ENCODE results near the gene HSDL2.
"Not testable (repeated sequence)": the region's sequence is repeated elsewhere in the genome, so short reads cannot be mapped to it uniquely, and the experiment has no call there.

HSDL2 gene

DNA sequence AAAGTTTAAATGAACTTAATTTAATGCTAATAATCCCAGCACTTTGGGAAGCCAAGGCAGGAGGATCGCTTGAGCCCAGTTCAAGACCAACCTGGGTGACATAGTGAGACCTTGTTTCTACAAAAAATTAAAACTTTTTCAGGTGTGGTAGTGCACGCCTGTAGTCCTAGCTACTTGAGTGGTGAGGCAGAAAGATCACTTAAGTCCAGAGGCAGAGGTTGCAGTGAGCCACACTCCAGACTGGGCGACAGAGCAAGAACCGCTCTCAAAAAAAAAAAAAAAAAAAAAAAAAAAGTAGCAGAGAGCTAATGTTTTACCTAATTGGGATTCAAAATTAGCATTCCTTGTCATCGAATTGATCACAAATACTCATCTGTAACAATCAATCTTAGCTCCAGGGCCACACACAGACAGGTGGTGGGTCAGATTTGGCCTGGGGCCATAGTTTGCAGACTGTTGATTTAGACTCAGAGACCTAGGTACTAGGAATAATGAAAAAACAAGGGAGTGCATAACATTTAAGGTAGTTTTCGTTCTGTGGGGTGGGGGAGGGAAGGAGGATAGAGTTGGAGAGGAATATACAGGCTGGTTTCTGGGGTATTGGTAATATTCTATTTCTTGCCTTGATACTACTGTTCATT lies 21.4 kb downstream of the HSDL2 start:
- DNase-seq = no peak

DNA sequence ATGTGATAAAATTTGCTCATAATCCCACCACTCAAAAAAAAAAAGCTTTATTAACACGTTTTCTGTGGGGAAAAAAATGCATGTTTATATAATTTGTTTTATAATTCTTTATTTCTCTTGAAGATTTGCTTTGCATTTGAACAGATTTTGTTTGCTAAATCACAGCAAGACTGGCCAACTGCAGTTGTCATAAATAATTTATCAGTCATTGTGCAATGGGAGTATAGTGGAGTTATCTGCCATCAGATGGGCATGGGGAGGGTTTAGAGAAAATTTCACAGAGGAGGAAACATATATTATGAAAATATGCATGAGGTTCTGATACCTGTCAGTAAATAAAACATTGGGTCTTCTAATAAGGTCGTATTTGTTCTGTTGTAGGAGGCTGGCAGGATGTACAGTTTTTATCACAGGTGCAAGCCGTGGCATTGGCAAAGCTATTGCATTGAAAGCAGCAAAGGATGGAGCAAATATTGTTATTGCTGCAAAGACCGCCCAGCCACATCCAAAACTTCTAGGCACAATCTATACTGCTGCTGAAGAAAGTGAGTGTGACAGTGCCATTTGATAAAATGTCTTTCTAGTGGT lies 23.8 kb downstream of the HSDL2 start:
- no peak for DNase-seq

DNA sequence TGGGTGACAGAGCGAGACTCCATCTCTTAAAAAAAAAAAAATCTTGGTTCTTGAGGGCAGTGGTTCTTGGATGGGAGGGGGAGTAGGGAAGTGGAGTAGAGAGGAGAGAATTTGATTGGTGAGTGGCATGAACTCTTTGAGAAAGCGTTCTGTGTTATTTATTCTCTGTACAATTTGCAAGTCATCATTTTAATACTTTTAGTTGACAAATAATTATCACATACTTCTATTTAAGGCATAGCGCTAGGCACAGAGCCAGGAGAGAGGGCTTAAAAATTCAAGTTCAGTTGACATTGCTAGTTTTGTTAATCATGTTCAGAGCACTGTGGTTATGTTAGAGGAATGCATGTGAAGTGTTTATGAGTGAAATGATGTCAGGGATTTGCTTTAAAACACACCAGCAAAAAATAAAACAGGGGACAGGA lies 24.6 kb downstream of the HSDL2 start:
- no peak for DNase-seq

DNA sequence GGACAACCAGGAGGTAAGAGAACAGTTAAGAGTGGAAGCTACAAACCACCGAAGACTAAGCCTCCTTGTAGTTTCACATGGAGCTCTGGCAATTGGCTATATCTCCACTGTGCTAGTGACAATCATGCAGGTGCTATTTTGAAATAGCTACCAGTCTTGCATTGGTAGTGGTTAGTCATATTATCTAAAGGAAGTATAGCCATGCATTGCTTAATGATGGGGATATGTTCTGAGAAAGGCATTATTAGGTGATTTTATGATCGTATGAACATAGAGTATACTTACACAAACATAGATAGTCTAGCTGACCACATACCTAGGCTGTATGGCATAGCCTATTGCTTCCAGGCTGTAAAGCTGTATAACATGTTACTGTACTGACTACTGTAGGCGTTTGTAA lies 28.4 kb downstream of the HSDL2 start:
- DNase-seq = no peak

GRCh38 chr9:112408819-112409218 lies 28.9 kb downstream of the HSDL2 start:
- no peak for DNase-seq

DNA sequence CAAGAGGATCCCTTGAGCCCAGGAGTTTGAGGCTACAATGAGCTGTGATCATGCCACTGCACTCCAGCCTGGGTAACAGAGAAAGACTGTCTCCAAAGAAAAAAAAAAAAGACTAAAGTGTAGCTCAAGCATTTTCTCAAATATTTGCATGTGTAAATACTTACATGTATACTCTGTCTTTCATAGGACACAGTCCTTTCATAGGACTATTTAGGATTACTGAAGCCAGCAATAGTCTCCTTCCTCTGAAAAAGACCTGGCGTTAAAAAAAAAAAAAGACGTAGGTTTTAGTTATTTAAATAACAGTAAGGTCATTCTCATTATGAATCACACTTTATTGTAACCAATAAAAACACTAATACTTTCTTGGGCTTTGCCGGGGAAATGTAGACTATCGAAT lies 29.9 kb downstream of the HSDL2 start:
- DNase-seq = no peak

DNA sequence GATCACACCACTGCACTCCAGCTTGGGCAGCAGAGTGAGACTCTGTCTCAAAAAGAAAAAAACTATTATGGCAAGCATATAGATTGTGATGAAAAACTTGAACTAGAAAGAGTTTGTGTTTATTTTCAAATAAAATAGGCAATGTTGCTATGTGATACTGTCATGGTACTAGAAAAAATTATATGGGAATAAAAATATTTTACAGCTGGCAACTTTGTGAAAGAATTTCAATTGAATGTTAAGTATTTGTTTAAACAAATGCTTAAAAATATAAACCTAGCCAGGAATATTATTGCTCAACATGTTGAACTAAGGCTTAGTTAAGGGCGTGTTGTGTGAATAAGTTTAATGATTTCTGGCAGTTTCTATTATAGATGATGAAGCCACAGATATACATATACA lies 31.7 kb downstream of the HSDL2 start:
- DNase-seq = no peak

- DNase-seq = not testable (repeated sequence)
Observed at GRCh38 chr9:112413728-112414127, 33.8 kb downstream of the HSDL2 start.

DNA sequence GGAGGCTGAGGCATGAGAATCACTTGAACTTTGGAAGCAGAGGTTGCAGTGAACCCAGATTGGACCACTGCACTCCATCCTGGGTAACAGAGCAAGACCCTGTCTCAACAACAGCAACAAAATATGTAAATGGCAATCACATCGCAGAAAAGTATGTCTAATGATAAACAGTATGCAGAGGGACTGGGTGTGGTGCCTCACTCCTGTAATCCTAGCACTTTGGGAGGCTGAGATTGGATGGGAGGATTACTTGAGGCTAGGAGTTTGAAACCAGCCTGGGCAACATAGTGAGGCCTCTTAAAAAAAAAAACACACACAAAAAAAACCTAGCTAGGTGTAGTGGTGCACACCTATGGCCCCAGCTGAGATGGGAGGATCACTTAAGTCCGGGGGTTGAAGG lies 40.3 kb downstream of the HSDL2 start:
- no peak for DNase-seq

DNA sequence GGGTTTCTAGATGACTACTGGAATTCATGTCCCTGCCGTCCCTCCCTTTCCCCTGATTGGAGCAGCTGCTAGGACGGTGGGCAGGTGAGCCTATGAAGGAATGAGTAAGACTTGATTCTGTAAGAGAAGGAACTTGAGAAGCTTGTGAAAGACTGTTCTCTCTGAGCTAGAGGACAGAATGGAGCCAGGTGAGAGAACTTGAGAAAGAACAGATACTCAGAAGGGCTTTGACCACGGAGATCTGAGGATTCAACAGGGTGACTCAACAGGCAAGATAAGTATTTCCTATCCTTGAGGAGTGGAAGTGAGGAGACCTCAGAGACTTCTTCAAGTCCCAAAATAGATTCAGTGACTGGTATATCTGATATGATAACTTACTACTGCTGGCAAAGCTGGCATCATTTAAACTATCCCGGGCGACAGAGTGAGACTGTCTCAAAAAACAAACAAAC lies 41.9 kb downstream of the HSDL2 start:
- no peak for DNase-seq

- no peak for DNase-seq
Observed at GRCh38 chr9:112422417-112423148, 42.7 kb downstream of the HSDL2 start.

DNA sequence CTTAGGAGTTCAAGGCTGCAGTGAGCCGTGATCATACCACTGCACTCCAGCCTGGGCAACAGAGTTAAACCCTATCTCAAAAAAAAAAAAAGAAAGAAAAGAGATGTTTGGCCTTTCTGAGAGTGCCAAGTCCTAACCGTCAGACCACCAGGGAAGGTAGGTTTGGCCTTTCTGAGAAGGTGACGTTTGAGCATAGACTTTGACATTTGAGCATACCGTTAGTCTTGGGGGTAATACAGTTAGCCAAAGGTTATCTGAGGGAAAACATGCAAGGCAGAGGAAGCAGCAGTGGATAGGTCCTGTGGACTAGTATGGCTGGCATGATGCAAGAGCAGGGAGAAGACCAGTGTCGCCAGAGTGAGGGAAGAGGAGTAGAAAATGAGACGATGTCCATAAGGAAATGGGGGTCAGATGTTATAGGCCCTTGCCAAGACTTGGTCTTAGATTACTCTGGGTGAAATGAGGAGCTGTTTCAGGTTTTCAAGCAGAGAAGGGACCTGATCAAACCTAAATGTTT lies 50.2 kb downstream of the HSDL2 start:
- DNase-seq = no peak

DNA sequence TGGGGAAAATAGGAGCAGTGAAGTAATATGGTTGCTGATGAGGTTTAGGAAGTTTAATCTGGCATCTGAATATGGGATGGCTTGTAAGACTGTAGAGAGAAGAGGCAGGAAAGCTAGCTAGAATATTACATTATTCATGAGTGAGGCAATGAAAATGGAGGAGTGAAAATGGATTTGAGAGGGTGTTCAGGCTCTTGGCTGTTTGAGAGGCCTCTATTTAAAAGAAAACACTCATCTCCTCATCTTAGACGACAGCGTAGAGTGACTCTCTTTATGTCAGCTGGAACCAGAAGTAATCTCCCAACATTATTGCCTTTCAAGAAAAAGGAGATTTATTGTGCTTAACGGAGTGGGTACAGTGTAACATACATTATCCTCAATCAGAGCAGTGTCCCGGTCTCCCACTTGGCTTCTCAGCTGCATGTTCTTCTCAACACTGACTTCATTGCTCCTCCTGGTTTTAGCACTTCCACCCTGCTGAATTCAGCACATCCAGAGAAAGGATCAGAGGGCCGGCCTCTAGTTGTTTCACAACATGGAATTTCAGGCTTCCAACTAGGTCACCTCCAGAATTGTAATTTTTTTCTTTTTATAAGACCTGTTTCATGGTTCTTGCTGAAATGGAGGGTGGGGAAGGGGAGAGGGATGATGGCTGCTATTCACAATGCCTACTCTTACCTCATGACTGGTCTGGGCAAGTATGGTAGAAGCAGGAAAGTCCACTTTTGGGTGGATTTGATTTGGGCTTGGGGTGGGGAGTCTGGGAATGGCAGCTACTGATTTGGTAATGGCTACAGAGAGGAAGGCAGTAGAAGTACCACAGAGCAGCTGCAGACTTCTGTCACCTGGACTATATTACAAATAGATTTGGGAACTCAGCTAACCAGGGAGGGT lies 53.8 kb downstream of the HSDL2 start:
- DNase-seq = no peak

GRCh38 chr9:112434487-112434886 lies 54.6 kb downstream of the HSDL2 start:
- no peak for DNase-seq

DNA sequence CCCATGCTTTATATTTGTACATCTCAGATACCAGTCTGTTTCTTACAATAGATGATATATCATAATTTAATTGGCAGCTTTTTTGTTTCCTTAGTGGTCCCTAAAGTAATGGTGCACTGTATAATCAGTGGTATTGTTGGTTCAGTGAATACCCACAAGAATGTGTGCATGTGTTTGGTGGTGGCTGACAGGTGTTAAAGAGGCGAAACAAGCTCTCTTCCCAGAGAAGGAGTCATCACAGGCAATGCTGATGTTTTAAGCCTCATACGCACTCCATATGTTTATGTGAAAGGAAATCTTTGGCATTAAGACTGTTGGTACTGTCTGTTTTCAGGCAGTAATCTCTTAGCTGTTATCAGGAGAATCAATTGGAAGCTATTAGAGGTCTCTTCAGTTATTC lies 57.5 kb downstream of the HSDL2 start:
- no peak for DNase-seq

- no peak for DNase-seq
Observed at GRCh38 chr9:112439171-112439570, 59.3 kb downstream of the HSDL2 start.

DNA sequence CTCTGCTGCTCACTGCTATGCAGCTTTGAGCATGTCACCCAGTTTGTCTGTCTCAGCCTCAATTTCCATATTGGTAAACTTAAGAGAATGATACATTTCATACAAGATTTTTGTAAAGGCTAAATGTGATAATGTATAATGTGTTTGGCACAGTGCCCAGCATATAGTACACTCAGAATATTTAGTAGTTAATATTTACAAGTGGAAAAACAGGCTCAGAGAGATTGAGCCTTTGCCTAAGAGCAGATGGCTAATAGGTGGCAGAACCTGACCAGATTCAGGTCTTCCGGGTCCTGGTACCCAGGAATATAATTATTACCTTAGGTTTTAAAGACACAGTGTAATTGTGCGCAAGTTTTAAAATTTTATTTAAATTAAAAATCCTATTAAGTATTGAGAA lies 59.9 kb downstream of the HSDL2 start:
- DNase-seq = no peak

GRCh38 chr9:112443200-112443599 lies 63.3 kb downstream of the HSDL2 start:
- DNase-seq = peak; percentile 13

DNA sequence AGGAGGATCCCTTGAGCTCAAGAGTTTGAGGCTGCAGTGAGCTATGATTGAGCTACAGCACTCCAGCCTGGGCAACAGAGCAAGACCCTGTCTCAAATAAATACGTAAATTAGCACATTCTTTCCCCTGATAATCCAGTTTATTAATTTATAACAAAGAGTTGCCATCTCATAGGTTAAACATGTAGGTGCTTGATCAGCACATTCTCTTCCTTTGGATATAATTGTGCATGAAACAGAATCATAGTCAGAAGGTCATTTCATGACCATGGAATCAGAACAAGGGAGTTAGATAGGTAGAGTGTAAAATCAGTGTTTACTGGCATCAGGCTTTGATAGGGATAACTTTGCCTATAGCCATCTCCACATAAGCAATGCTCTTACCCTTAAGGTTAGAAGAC lies 63.7 kb downstream of the HSDL2 start:
- no peak for DNase-seq

DNA sequence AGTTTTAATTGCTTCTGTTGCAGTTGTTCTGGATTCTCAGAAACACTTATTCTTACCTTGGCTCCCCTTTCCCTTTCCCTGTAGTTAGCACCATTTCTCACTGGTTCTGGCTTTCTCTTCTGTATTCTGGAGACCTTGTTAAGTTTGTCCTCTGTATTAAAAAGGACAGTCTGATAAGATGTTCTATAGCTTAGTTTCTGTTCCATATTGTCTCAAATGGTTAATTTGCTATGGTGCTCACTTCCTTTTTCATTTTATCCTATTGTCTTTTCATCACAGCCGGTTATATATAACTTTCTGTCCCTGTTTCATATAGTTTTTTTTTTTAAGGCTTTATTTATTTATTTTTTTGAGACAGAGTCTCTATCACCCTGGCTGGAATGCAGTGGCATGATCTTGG lies 65.3 kb downstream of the HSDL2 start:
- no peak for DNase-seq

- no peak for DNase-seq
Observed at GRCh38 chr9:112446080-112446479, 66.2 kb downstream of the HSDL2 start.

DNA sequence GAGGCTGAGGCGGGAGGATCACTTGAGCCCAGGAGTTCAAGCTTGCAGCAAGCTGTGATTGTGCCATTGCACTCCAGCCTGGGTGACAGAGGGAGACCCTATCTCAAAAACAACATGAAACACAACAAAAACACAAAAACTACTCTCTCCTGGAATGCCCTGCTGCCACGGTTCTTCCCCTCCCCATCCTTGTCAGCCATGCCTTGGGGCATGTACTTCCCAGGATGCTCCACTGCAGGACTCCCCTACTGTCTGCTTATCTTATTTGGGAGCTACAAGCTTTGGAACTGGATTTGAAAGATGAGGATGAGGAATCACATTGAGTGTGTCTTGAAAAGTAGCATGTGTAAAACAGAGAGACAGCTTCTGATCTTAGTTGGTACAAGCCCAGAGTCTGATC lies 66.6 kb downstream of the HSDL2 start:
- no peak for DNase-seq

GRCh38 chr9:112447283-112447761 lies 67.4 kb downstream of the HSDL2 start:
- no peak for DNase-seq

Measured in central memory CD4-positive, alpha-beta T cell (primary cell).